CD4-positive, alpha-beta memory T cell (primary cell): ENCODE data around the gene ELP4. TPM values are rescaled to one million over a fixed set of nuclear protein-coding genes. Genes with fewer than 3 reads are reported as not detected.

Experiments used
- CTCF ChIA-PET: fragments of 350-600 bp; sonication (Branson Sonifier 250); formaldehyde crosslinking; loops from one replicate; lab custom pipeline; 2021; ENCODE audit warnings: inconsistent platforms; ENCODE audit not compliant: partially characterized antibody; lab: Charles Lee
- POLR2A ChIA-PET: fragments of 350-600 bp; sonication (Branson Sonifier 250); formaldehyde crosslinking; loops from one replicate; lab custom pipeline; 2021; ENCODE audit not compliant: partially characterized antibody; lab: Charles Lee
- DNase-seq, 5 donors: peaks; one replicate each; pipeline versions ENCODE4 v3.0.0 to v3.0.0-alpha.2; 2020 to 2022; ENCODE audit warnings: mixed read lengths in 1 of 5
- H3K27ac ChIP-seq: one replicate; pipeline ENCODE4 v1.7.0; 2013; ENCODE audit warnings: low read depth, low read length
- H3K27me3 ChIP-seq: 2 replicates; pipeline ENCODE4 v1.7.0; 2013; ENCODE audit warnings: mild to moderate bottlenecking, low read length, moderate library complexity; ENCODE audit not compliant: insufficient read depth
- H3K36me3 ChIP-seq: 2 replicates; pipeline ENCODE4 v1.7.0; 2013; ENCODE audit warnings: mild to moderate bottlenecking, low read length, moderate library complexity; ENCODE audit not compliant: insufficient read depth
- H3K4me1 ChIP-seq: 2 replicates; pipeline ENCODE4 v1.7.0; 2013; ENCODE audit warnings: mild to moderate bottlenecking, low read length, moderate library complexity; ENCODE audit not compliant: insufficient read depth
- H3K4me3 ChIP-seq, 2 donors: one replicate each; pipeline ENCODE4 v1.7.0; 2013; ENCODE audit warnings: low read length in 2 of 2, mild to moderate bottlenecking in 1 of 2
- H3K9me3 ChIP-seq, 2 donors: one replicate each; pipeline ENCODE4 v1.7.0; 2013; ENCODE audit warnings: low read length in 2 of 2, control low read depth in 1 of 2; ENCODE audit not compliant: control insufficient read depth in 1 of 2
- H3K27ac Mint-ChIP-seq, 7 donors: one replicate each; pipeline ENCODE4 v1.8.0; 2020 to 2021; ENCODE audit warnings: mixed read lengths in 7 of 7, mild to moderate bottlenecking in 6 of 7, inconsistent platforms in 3 of 7, moderate library complexity in 3 of 7
- H3K27me3 Mint-ChIP-seq, 2 donors: one replicate each; pipeline ENCODE4 v1.8.0; 2020 to 2021; ENCODE audit warnings: mixed read lengths in 2 of 2
- H3K36me3 Mint-ChIP-seq, 2 donors: one replicate each; pipeline ENCODE4 v1.8.0; 2020 to 2021; ENCODE audit warnings: mixed read lengths in 2 of 2, inconsistent platforms in 1 of 2, mild to moderate bottlenecking in 1 of 2
- H3K4me1 Mint-ChIP-seq, 4 donors: one replicate each; pipeline ENCODE4 v1.8.0; 2020 to 2021; ENCODE audit warnings: mixed read lengths in 4 of 4, mild to moderate bottlenecking in 1 of 4
- H3K4me3 Mint-ChIP-seq, 8 donors: one replicate each; pipeline ENCODE4 v1.8.0; 2020 to 2021; ENCODE audit warnings: mixed read lengths in 8 of 8, mild to moderate bottlenecking in 7 of 8, moderate library complexity in 6 of 8, inconsistent platforms in 3 of 8
- H3K9me3 Mint-ChIP-seq, 8 donors: one replicate each; pipeline ENCODE4 v1.8.0; 2020 to 2021; ENCODE audit warnings: mixed read lengths in 8 of 8, mild to moderate bottlenecking in 5 of 8, inconsistent platforms in 3 of 8, moderate library complexity in 1 of 8
- intact Hi-C: fragments of 100-400 bp; cut with micrococcal nuclease; formaldehyde crosslinking; loops from one replicate; pipeline ENCODE4 v1.15.1; 2023
- polyA plus RNA-seq, 2 donors: library from polyadenylated mRNA; unstranded; fragments of 300-500 nt; fragmentation: Illumina TruSeq; gene quantifications; one replicate each; pipeline ENCODE4 v1.2.3, GENCODE V29; 2021
- total RNA-seq, 2 experiments: library from RNA; stranded (reverse); gene quantifications; one replicate each; pipeline ENCODE4 v1.2.3, GENCODE V29; 2021

ELP4 gene
- total RNA-seq: 10 to 100 TPM; 18.6 to 19.6 TPM
- polyA plus RNA-seq: 10 to 100 TPM; 18.1 to 29.0 TPM

GRCh38 chr11:31509429-31510345, at the start of gene ELP4, which contains the start of gene IMMP1L:
TSS of gene ELP4 (plus strand) at chr11:31509767. CDS start at chr11:31509785, 18 bp downstream.
TSS of gene IMMP1L (minus strand) at chr11:31509622. CDS start at chr11:31463276, 46,346 bp downstream.
- Histone ChIP-seq H3K36me3 (no peaks in the 10 kb centered on the region), H3K27me3 (no peaks in the 10 kb centered on the region), H3K9me3 (no peaks in the 10 kb centered on the region), H3K27ac (peak within 1 kb of the TSS; percentile 76), H3K4me3 (peak within 1 kb of the TSS; percentile 90 to 98), H3K4me1 (peaks cover 28% of the 10 kb centered on the region)
- ChIA-PET CTCF (no interaction called here), POLR2A (interaction anchor here (2.0 kb wide), 1 partner anchor 140 kb away, joined by 8 read pairs; the partner anchor contains the start of genes DCDC1 and DNAJC24)
- no peaks in the 10 kb centered on the region for H3K27me3 Mint-ChIP-seq
- intact Hi-C loops: loop anchor here (1.0 to 5.0 kb wide), 4 partner anchors 21 to 1383 kb away; partner anchors contain the start of genes DCDC1, DNAJC24, EIF3M and QSER1
- peaks cover 4 to 19% of the 10 kb centered on the region in 2 donors for H3K36me3 Mint-ChIP-seq
- peak; percentile 95 to 97 (median 96) for DNase-seq
- peak within 1 kb of the TSS; percentile 97 to 100 (median 99) for H3K4me3 Mint-ChIP-seq
- no peaks in the 10 kb centered on the region for H3K9me3 Mint-ChIP-seq
- peak within 1 kb of the TSS; percentile 94 to 99 (median 98) for H3K27ac Mint-ChIP-seq
- peaks cover 21 to 57% (median 38%) of the 10 kb centered on the region in 4 donors for H3K4me1 Mint-ChIP-seq

- H3K9me3 Mint-ChIP-seq: peaks cover 2 to 25% (median 14%) of the 10 kb centered on the region in 8 donors
- no peak overlapping the region for H3K4me3 ChIP-seq
- no peaks in the 10 kb centered on the region for H3K27me3 Mint-ChIP-seq
- H3K4me1 Mint-ChIP-seq: peaks cover 0 to 9% (median 2%) of the 10 kb centered on the region in 4 donors
- no peak overlapping the region for H3K27ac ChIP-seq
- H3K27me3 ChIP-seq: no peaks in the 10 kb centered on the region
- no peak for DNase-seq
- no peaks in the 10 kb centered on the region for H3K9me3 ChIP-seq
- ChIA-PET POLR2A (no interaction called here), CTCF (no interaction called here)
- no peak overlapping the region for H3K4me3 Mint-ChIP-seq
- H3K36me3 ChIP-seq: no peaks in the 10 kb centered on the region
- H3K27ac Mint-ChIP-seq: no peak overlapping the region
- intact Hi-C loops: no loop called here
- H3K4me1 ChIP-seq: no peaks in the 10 kb centered on the region
- H3K36me3 Mint-ChIP-seq: peaks cover 42 to 55% of the 10 kb centered on the region in 2 donors
Measured at GRCh38 chr11:31464436-31464835, 45.1 kb upstream of the ELP4 start.

- intact Hi-C loops: no loop called here
Measured at GRCh38 chr11:31474083-31474482, 35.5 kb upstream of the ELP4 start.

GRCh38 chr11:31477528-31478222, 31.9 kb upstream of the ELP4 start:
- CTCF ChIA-PET: interaction anchor here (0.6 kb wide), 1 partner anchor 32 kb away, joined by 3 read pairs; no protein-coding TSS in a partner anchor
- H3K27ac ChIP-seq: no peak overlapping the region
- POLR2A ChIA-PET: no interaction called here

More at GRCh38 chr11:31474083-31474482, 35.5 kb upstream of the ELP4 start:
- Histone ChIP-seq H3K36me3 (no peaks in the 10 kb centered on the region), H3K27me3 (no peaks in the 10 kb centered on the region), H3K9me3 (no peaks in the 10 kb centered on the region), H3K27ac (no peak overlapping the region), H3K4me3 (no peak overlapping the region), H3K4me1 (no peaks in the 10 kb centered on the region)
- ChIA-PET POLR2A (no interaction called here), CTCF (no interaction called here)
- Mint-ChIP-seq H3K9me3 (no peaks in the 10 kb centered on the region), H3K36me3 (peaks cover 10 to 12% of the 10 kb centered on the region in 2 donors), H3K27ac (no peak overlapping the region), H3K27me3 (no peaks in the 10 kb centered on the region), H3K4me3 (no peak overlapping the region), H3K4me1 (peaks cover 0 to 8% (median 2%) of the 10 kb centered on the region in 4 donors)
- no peak for DNase-seq

GRCh38 chr11:31478223-31478590, 31.4 kb upstream of the ELP4 start:
- Histone ChIP-seq H3K4me1 (no peaks in the 10 kb centered on the region), H3K36me3 (no peaks in the 10 kb centered on the region), H3K4me3 (no peak overlapping the region), H3K9me3 (no peaks in the 10 kb centered on the region), H3K27me3 (no peaks in the 10 kb centered on the region), H3K27ac (no peak overlapping the region)
- H3K27ac Mint-ChIP-seq: no peak overlapping the region
- no peak overlapping the region for H3K4me3 Mint-ChIP-seq
- no peaks in the 10 kb centered on the region for H3K9me3 Mint-ChIP-seq
- POLR2A ChIA-PET: no interaction called here
- DNase-seq: no peak
- CTCF ChIA-PET: no interaction called here
- H3K4me1 Mint-ChIP-seq: peaks cover 0 to 2% (median under 1%) of the 10 kb centered on the region in 4 donors
- intact Hi-C loops: no loop called here
- peaks cover 1 to 4% of the 10 kb centered on the region in 2 donors for H3K36me3 Mint-ChIP-seq
- H3K27me3 Mint-ChIP-seq: no peaks in the 10 kb centered on the region

More at GRCh38 chr11:31477528-31478222, 31.9 kb upstream of the ELP4 start:
- H3K27ac Mint-ChIP-seq: no peak overlapping the region
- H3K4me1 Mint-ChIP-seq: peaks cover 0 to 2% (median under 1%) of the 10 kb centered on the region in 4 donors
- H3K4me1 ChIP-seq: no peaks in the 10 kb centered on the region
- no peaks in the 10 kb centered on the region for H3K36me3 ChIP-seq
- no peaks in the 10 kb centered on the region for H3K9me3 ChIP-seq
- no peaks in the 10 kb centered on the region for H3K9me3 Mint-ChIP-seq
- H3K4me3 Mint-ChIP-seq: no peak overlapping the region
- H3K27me3 Mint-ChIP-seq: no peaks in the 10 kb centered on the region
- intact Hi-C loops: no loop called here
- H3K36me3 Mint-ChIP-seq: peaks cover 1 to 4% of the 10 kb centered on the region in 2 donors
- H3K27me3 ChIP-seq: no peaks in the 10 kb centered on the region
- H3K4me3 ChIP-seq: no peak overlapping the region
- DNase-seq: no peak

- Histone ChIP-seq H3K4me1 (no peaks in the 10 kb centered on the region), H3K4me3 (no peak overlapping the region), H3K27me3 (no peaks in the 10 kb centered on the region), H3K27ac (no peak overlapping the region), H3K9me3 (no peaks in the 10 kb centered on the region), H3K36me3 (no peaks in the 10 kb centered on the region)
- CTCF ChIA-PET: no interaction called here
- no peak for DNase-seq
- H3K27ac Mint-ChIP-seq: no peak overlapping the region
- no peaks in the 10 kb centered on the region for H3K27me3 Mint-ChIP-seq
- intact Hi-C loops: no loop called here
- H3K36me3 Mint-ChIP-seq: peaks cover 1 to 4% of the 10 kb centered on the region in 2 donors
- no peaks in the 10 kb centered on the region for H3K9me3 Mint-ChIP-seq
- peaks cover 0 to 2% (median under 1%) of the 10 kb centered on the region in 4 donors for H3K4me1 Mint-ChIP-seq
- no peak overlapping the region for H3K4me3 Mint-ChIP-seq
- POLR2A ChIA-PET: no interaction called here
Measured at GRCh38 chr11:31479066-31479465, 30.5 kb upstream of the ELP4 start.

GRCh38 chr11:31480930-31481329, 28.6 kb upstream of the ELP4 start:
- no peaks in the 10 kb centered on the region for H3K9me3 Mint-ChIP-seq
- ChIA-PET CTCF (no interaction called here), POLR2A (no interaction called here)
- no peak for DNase-seq
- H3K27me3 Mint-ChIP-seq: no peaks in the 10 kb centered on the region
- Histone ChIP-seq H3K27ac (no peak overlapping the region), H3K4me3 (no peak overlapping the region), H3K4me1 (no peaks in the 10 kb centered on the region), H3K36me3 (no peaks in the 10 kb centered on the region), H3K9me3 (no peaks in the 10 kb centered on the region), H3K27me3 (no peaks in the 10 kb centered on the region)
- peaks cover 0 to 6% (median under 1%) of the 10 kb centered on the region in 4 donors for H3K4me1 Mint-ChIP-seq
- peaks cover 0 to 1% of the 10 kb centered on the region in 2 donors for H3K36me3 Mint-ChIP-seq
- H3K4me3 Mint-ChIP-seq: no peak overlapping the region
- H3K27ac Mint-ChIP-seq: no peak overlapping the region
- intact Hi-C loops: no loop called here
